Cardiac muscle cell (in vitro differentiated cells and primary cell): ENCODE measurements around the gene DIAPH2. TPM values are rescaled to one million over a fixed set of nuclear protein-coding genes. Genes with fewer than 3 reads are reported as not detected.

Experiments
- DNase-seq, 2 donors: peaks; one replicate each; pipeline versions ENCODE4 v3.0.0 to v3.0.0-alpha.2; 2010 to 2017; ENCODE audit warnings: low read depth in 1 of 2, low spot score in 1 of 2
- H3K27ac ChIP-seq: fragments of 200-600 bp; sonication (generic); 2 replicates; pipeline ENCODE4 v1.5.1; 2016
- H3K27me3 ChIP-seq: fragments of 200-600 bp; sonication (generic); 2 replicates; pipeline ENCODE4 v1.6.0; 2016; ENCODE audit warnings: control low read depth
- H3K36me3 ChIP-seq: fragments of 200-600 bp; sonication (generic); 2 replicates; pipeline ENCODE4 v1.5.1; 2016; ENCODE audit warnings: control low read depth
- H3K4me1 ChIP-seq: fragments of 200-600 bp; sonication (generic); 2 replicates; pipeline ENCODE4 v1.8.1; 2017; ENCODE audit warnings: low read depth, mild to moderate bottlenecking, mixed run types
- H3K4me3 ChIP-seq: fragments of 200-600 bp; sonication (generic); 2 replicates; pipeline ENCODE4 v1.5.1; 2016; ENCODE audit warnings: mild to moderate bottlenecking
- H3K9me3 ChIP-seq: fragments of 200-600 bp; sonication (generic); 2 replicates; pipeline ENCODE4 v1.5.1; 2017; ENCODE audit warnings: low read depth, mild to moderate bottlenecking, control low read depth
- polyA plus RNA-seq: library from polyadenylated mRNA; unstranded; fragments of >200 nt; fragmentation: Nextera tagmentation; extraction: Ambion mirVana; gene quantifications from 2 replicates; pipeline ENCODE4 v1.2.1, GENCODE V29; 2016
- total RNA-seq: library from RNA; depleted of rRNA; stranded (reverse); fragments of >200 nt; gene quantifications from 2 replicates; pipeline ENCODE4 v1.2.3, GENCODE V29; 2016
- TF ChIP-seq, protein P1 (sequence below): IDR thresholded peaks from 2 replicates; pipeline ENCODE4 v1.5.1; 2012; ENCODE audit warnings: low read depth, mild to moderate bottlenecking, low read length

The DIAPH2 gene
- total and polyA plus RNA-seq, 2 experiments from 2014 or later: 9.1 to 18.4 TPM

DNA sequence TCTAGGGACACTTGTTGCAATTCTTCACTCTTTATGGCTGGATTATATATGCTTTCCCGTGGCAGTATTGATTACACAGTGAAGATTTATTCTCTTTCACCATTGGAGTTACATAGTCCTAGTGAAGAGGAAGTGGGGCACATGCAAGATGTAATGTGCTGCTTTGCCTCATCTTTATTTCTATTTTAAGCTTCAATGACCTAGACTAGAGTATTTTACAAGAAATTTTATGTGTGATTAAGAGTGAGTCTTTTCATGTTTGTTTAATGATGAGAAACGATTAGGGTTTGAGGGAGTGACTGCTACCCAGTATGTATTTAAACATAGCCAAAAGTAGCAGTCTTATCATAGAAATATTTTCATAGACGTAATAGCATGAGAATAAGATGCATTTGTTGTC, 30.8 kb downstream of the DIAPH2 start:
- H3K36me3 ChIP-seq: no peaks in the 10 kb centered on the region
- H3K27ac ChIP-seq: no peak overlapping the region
- no peak for DNase-seq
- H3K4me3 ChIP-seq: no peak overlapping the region
- H3K9me3 ChIP-seq: no peaks in the 10 kb centered on the region
- TF ChIP-seq, protein P1, sequence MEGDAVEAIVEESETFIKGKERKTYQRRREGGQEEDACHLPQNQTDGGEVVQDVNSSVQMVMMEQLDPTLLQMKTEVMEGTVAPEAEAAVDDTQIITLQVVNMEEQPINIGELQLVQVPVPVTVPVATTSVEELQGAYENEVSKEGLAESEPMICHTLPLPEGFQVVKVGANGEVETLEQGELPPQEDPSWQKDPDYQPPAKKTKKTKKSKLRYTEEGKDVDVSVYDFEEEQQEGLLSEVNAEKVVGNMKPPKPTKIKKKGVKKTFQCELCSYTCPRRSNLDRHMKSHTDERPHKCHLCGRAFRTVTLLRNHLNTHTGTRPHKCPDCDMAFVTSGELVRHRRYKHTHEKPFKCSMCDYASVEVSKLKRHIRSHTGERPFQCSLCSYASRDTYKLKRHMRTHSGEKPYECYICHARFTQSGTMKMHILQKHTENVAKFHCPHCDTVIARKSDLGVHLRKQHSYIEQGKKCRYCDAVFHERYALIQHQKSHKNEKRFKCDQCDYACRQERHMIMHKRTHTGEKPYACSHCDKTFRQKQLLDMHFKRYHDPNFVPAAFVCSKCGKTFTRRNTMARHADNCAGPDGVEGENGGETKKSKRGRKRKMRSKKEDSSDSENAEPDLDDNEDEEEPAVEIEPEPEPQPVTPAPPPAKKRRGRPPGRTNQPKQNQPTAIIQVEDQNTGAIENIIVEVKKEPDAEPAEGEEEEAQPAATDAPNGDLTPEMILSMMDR: no peak
- H3K27me3 ChIP-seq: no peaks in the 10 kb centered on the region
- no peaks in the 10 kb centered on the region for H3K4me1 ChIP-seq

DNA sequence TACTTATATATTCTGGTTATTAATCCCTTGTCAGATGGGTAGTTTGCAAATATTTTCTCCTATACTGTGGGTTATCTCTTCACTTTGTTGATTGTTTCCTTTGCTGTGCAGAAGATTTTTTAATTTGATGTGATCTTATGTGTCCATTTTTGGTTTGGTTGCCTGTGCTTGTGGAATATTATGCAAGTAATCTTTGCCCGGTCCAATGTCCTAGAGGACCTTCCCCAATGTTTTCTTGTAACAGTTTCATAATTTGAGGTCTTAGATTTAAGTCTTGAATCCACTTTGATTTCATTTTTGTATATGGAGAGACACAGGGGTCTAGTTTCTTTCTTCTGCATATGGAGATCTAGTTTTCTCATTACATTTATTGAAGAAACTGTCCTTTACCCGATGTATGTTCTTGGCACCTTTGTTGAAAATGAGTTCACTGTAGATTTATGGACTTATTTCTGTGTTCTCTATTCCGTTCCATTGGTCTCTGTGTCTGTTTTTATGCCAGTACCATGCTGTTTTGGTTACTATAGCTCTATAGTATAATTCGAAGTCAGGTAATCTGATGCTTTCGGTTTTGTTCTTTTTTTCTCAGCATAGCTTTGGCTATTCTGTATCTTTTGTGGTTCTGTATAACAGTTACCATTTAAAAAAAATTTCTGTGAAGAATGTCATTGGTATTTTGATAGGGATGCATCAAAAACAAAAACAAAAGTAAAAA, 34.7 kb downstream of the DIAPH2 start:
- Histone ChIP-seq H3K27ac (no peak overlapping the region), H3K4me1 (no peaks in the 10 kb centered on the region), H3K27me3 (no peaks in the 10 kb centered on the region), H3K9me3 (no peaks in the 10 kb centered on the region), H3K4me3 (no peak overlapping the region), H3K36me3 (no peaks in the 10 kb centered on the region)
- TF ChIP-seq, protein P1: no peak
- no peak for DNase-seq

DNA sequence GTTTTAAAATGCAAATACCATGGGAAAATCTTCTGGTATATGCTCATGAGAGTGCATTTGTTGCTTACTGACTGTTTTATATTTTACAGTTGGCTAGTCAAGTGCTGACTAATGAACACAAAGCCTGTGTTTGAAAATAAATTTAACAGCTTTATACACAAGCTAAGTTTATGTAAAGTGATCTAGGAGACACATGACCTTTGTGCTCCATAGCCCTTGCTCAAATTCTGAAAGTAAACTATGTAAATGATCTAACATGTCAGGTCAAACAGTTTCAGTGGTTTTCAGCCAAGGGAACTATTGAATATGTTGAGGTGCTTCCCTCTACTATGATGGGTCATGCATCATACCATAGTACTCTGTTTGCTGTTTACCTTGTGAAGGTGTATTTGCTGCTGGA, 36.7 kb downstream of the DIAPH2 start:
- Histone ChIP-seq H3K27me3 (no peaks in the 10 kb centered on the region), H3K36me3 (no peaks in the 10 kb centered on the region), H3K4me1 (peaks cover 5% of the 10 kb centered on the region), H3K4me3 (no peak overlapping the region), H3K27ac (no peak overlapping the region), H3K9me3 (no peaks in the 10 kb centered on the region)
- TF ChIP-seq, protein P1: no peak
- no peak for DNase-seq

DNA sequence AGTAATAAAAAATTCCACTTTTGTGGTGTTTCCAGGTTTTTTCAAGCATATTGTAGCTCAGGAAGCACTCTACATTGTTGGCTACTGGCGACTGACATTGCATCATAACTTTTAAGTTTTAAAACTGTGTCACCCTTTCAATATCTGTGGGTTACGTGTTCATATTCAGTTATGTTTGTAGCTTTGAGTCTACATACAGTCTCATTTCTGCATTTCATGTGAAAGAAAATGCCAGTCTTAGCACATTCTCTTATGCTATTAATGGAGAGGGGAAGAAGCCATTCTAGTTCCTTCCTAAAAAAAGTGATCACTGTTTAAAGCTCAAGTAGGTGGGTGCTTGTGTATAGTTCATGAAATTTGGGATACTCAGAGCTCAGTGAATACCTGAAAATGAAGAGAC, 38.1 kb downstream of the DIAPH2 start:
- Histone ChIP-seq H3K27me3 (no peaks in the 10 kb centered on the region), H3K4me1 (peaks cover 5% of the 10 kb centered on the region), H3K4me3 (no peak overlapping the region), H3K9me3 (no peaks in the 10 kb centered on the region), H3K27ac (no peak overlapping the region), H3K36me3 (no peaks in the 10 kb centered on the region)
- DNase-seq: no peak
- TF ChIP-seq, protein P1: no peak

DNA sequence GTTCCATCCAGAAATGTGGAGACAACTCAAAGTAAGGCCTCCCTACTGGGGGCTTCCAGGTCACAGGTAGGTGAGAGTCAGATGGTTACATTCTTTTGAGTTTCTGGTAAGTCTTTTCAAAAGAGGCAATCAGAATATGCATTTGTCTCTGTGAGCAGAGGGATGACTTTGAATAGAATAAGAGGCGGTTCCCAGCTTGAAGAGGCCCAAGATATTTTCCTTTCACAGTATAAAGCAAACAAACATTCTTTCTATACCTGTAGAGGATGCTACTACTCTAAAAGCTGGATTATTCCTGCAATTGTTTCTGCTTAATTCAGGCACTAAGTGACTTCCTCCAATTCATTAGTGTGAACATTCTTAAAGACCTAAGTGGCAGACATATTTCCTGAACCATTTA, 44.4 kb downstream of the DIAPH2 start:
- no peak overlapping the region for H3K4me3 ChIP-seq
- H3K36me3 ChIP-seq: no peaks in the 10 kb centered on the region
- peaks cover 13% of the 10 kb centered on the region for H3K4me1 ChIP-seq
- TF ChIP-seq, protein P1: no peak
- no peak for DNase-seq
- H3K9me3 ChIP-seq: no peaks in the 10 kb centered on the region
- no peaks in the 10 kb centered on the region for H3K27me3 ChIP-seq
- no peak overlapping the region for H3K27ac ChIP-seq
